SKM-1 (cell line): ENCODE results near the gene CYREN.
A peak's percentile ranks its signal among the peaks of the same experiment; 100 is the strongest.
"Not testable (repeated sequence)": the region's sequence is repeated elsewhere in the genome, so short reads cannot be mapped to it uniquely, and the experiment has no call there.

ENCODE experiments used
- DNase-seq: peaks from one replicate; lab custom pipeline; 2025; ENCODE audit not compliant: unreplicated experiment; lab: John Stamatoyannopoulos, UW

CYREN gene

GRCh38 chr7:135170274-135170997, at the start of gene CYREN:
Gene CYREN, minus strand, starts transcription at chr7:135170707. Its CDS starts 1,785 bp downstream, at chr7:135168922.
- DNase-seq, result peak; percentile 87

- DNase-seq, result no peak
These were observed 47.4 kb upstream of the CYREN start for GRCh38 chr7:135217645-135218509.

- DNase-seq, result no peak
These were observed 45.2 kb upstream of the CYREN start for GRCh38 chr7:135215698-135216097.

GRCh38 chr7:135215180-135215579, 44.7 kb upstream of the CYREN start:
- DNase-seq, result no peak

GRCh38 chr7:135213831-135214230, 43.3 kb upstream of the CYREN start:
- no peak for DNase-seq

GRCh38 chr7:135211946-135212685, 41.6 kb upstream of the CYREN start:
- not testable (repeated sequence) for DNase-seq

GRCh38 chr7:135211179-135211945, 40.9 kb upstream of the CYREN start, which contains the start of gene WDR91:
Gene WDR91, minus strand, starts transcription at chr7:135211526. Its CDS starts 24 bp downstream, at chr7:135211502.
- DNase-seq, result peak; percentile 82

GRCh38 chr7:135210888-135211178, 40.3 kb upstream of the CYREN start:
- DNase-seq, result no peak

GRCh38 chr7:135209225-135209834, 38.8 kb upstream of the CYREN start:
- no peak for DNase-seq

- no peak for DNase-seq
These were observed 37.7 kb upstream of the CYREN start for GRCh38 chr7:135208102-135208793.

- no peak for DNase-seq
These were observed 37.0 kb upstream of the CYREN start for GRCh38 chr7:135207406-135208101.

GRCh38 chr7:135206941-135207391, 36.5 kb upstream of the CYREN start:
- DNase-seq, result no peak

- no peak for DNase-seq
These were observed 35.3 kb upstream of the CYREN start for GRCh38 chr7:135205850-135206249.

GRCh38 chr7:135204876-135205275, 34.4 kb upstream of the CYREN start:
- no peak for DNase-seq

GRCh38 chr7:135204341-135204749, 33.8 kb upstream of the CYREN start:
- DNase-seq, result no peak

- no peak for DNase-seq
These were observed 30.8 kb upstream of the CYREN start for GRCh38 chr7:135201350-135201749.

- DNase-seq, result no peak
These were observed 30.4 kb upstream of the CYREN start for GRCh38 chr7:135200821-135201331.

GRCh38 chr7:135199439-135199838, 28.9 kb upstream of the CYREN start:
- DNase-seq, result no peak
